Gastroesophageal sphincter (tissue), 3 donors: Measurements from ENCODE around the gene OR2T29.

Source experiments
- EP300 ChIP-seq: sonication (generic); formaldehyde crosslinking; IDR thresholded peaks from one replicate; pipeline ENCODE4 v1.6.1; 2017; ENCODE audit warnings: antibody characterized with exemption, mild to moderate bottlenecking
- POLR2A ChIP-seq, 2 donors: fragments of 450-650 bp; IDR thresholded peaks; one replicate each; pipeline ENCODE4 v1.6.1; 2017; ENCODE audit warnings: antibody characterized with exemption in 2 of 2, mild to moderate bottlenecking in 2 of 2, moderate library complexity in 1 of 2
- POLR2AphosphoS5 ChIP-seq: sonication (generic); formaldehyde crosslinking; IDR thresholded peaks from one replicate; pipeline ENCODE4 v1.6.1; 2017; ENCODE audit warnings: antibody characterized with exemption
- TF ChIP-seq, protein P1 (sequence below), 4 experiments: fragments of 200-600 bp in 2 of 4; fragments of 450-650 bp in 2 of 4; sonication (generic) in 1 of 4; IDR thresholded peaks; one replicate each; pipeline ENCODE4 v1.5.1; 2017 to 2019; ENCODE audit warnings: antibody characterized with exemption in 4 of 4, mild to moderate bottlenecking in 2 of 4, moderate library complexity in 2 of 4

- TF ChIP-seq POLR2A (IDR thresholded peaks at IDR 0.05) (no peak), POLR2AphosphoS5 (no peak), EP300 (no peak)
- TF ChIP-seq, protein P1, sequence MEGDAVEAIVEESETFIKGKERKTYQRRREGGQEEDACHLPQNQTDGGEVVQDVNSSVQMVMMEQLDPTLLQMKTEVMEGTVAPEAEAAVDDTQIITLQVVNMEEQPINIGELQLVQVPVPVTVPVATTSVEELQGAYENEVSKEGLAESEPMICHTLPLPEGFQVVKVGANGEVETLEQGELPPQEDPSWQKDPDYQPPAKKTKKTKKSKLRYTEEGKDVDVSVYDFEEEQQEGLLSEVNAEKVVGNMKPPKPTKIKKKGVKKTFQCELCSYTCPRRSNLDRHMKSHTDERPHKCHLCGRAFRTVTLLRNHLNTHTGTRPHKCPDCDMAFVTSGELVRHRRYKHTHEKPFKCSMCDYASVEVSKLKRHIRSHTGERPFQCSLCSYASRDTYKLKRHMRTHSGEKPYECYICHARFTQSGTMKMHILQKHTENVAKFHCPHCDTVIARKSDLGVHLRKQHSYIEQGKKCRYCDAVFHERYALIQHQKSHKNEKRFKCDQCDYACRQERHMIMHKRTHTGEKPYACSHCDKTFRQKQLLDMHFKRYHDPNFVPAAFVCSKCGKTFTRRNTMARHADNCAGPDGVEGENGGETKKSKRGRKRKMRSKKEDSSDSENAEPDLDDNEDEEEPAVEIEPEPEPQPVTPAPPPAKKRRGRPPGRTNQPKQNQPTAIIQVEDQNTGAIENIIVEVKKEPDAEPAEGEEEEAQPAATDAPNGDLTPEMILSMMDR (IDR thresholded peaks at IDR 0.05) = no peak
Measured at GRCh38 chr1:248611883-248612414, 49.4 kb upstream of the OR2T29 start.
